H1 (cell line): ENCODE measurements around the gene RNF151. TPM values are rescaled to one million over a fixed set of nuclear protein-coding genes. Genes with fewer than 3 reads are reported as not detected.
A peak's percentile ranks its signal among the peaks of the same experiment; 100 is the strongest.

Experiments used
- ASH2L ChIP-seq: fragments of 200-600, 300-600 bp; sonication (generic); IDR thresholded peaks from one replicate; pipeline ENCODE4 v1.7.1; 2017; ENCODE audit warnings: low read length
- BCL11A ChIP-seq, 2 experiments: IDR thresholded peaks; one replicate each; pipeline ENCODE4 v1.6.1; 2011; ENCODE audit warnings: low read depth in 2 of 2, low read length in 2 of 2, mild to moderate bottlenecking in 2 of 2
- CBX8 ChIP-seq: fragments of 300-800, 300-1000 bp; sonication (generic); IDR thresholded peaks from 2 replicates; pipeline ENCODE4 v1.7.1; 2016; ENCODE audit warnings: low read depth, low read length, borderline replicate concordance
- CTBP2 ChIP-seq: IDR thresholded peaks from 2 replicates; pipeline ENCODE4 v1.7.0; 2011; ENCODE audit warnings: borderline replicate concordance, mild to moderate bottlenecking, moderate library complexity, mixed read lengths, low read length; ENCODE audit not compliant: insufficient read depth, insufficient read length
- CTCF ChIP-seq, 3 experiments: IDR thresholded peaks; 1 replicate in 2 of 3; 2 replicates in 1 of 3; pipeline versions ENCODE4 v1.5.1 to v1.6.1; 2011; ENCODE audit warnings: low read length in 3 of 3, mild to moderate bottlenecking in 3 of 3, inconsistent platforms in 2 of 3, low read depth in 1 of 3, moderate library complexity in 1 of 3; ENCODE audit not compliant: insufficient read depth in 1 of 3; ENCODE audit errors: control extremely low read depth in 1 of 3
- E2F6 ChIP-seq: IDR thresholded peaks from 2 replicates; pipeline ENCODE4 v1.6.1; 2012; ENCODE audit warnings: inconsistent platforms
- GABPA ChIP-seq: IDR thresholded peaks from 2 replicates; pipeline ENCODE4 v1.6.1; 2011; ENCODE audit warnings: mild to moderate bottlenecking, low read length, moderate library complexity, borderline replicate concordance; ENCODE audit not compliant: insufficient read depth
- GTF2F1 ChIP-seq: IDR thresholded peaks from 2 replicates; pipeline ENCODE4 v1.6.1; 2012; ENCODE audit warnings: low read depth, low read length, improper control_type of control experiment, borderline replicate concordance
- HDAC2 ChIP-seq, 2 experiments: fragments of 300-600 bp in 1 of 2; sonication (generic) in 1 of 2; IDR thresholded peaks; 2 replicates each; pipeline ENCODE4 v1.6.1; 2011 to 2012; ENCODE audit warnings: low read depth in 2 of 2, low read length in 2 of 2, mild to moderate bottlenecking in 2 of 2, moderate library complexity in 2 of 2, borderline replicate concordance in 1 of 2, inconsistent platforms in 1 of 2
- JUN ChIP-seq: IDR thresholded peaks from 2 replicates; pipeline ENCODE4 v1.6.1; 2011; ENCODE audit warnings: low read depth, mild to moderate bottlenecking, improper control_type of control experiment, low read length
- KDM5A ChIP-seq: fragments of 200-600 bp; IDR thresholded peaks from 2 replicates; pipeline ENCODE4 v1.7.1; 2012; ENCODE audit warnings: mild to moderate bottlenecking, low read length, inconsistent platforms, mixed read lengths
- NANOG ChIP-seq: IDR thresholded peaks from 2 replicates; pipeline ENCODE4 v1.6.1; 2011; ENCODE audit warnings: low read length, low read depth, mild to moderate bottlenecking, inconsistent platforms; ENCODE audit not compliant: insufficient read depth, poor library complexity, severe bottlenecking
- PHF8 ChIP-seq: fragments of 200-600 bp; sonication (generic); conservative IDR thresholded peaks from 2 replicates; pipeline ENCODE4 v1.7.1; 2012; ENCODE audit warnings: low read depth, mild to moderate bottlenecking, inconsistent platforms, low read length, moderate library complexity
- RFX5 ChIP-seq: IDR thresholded peaks from 2 replicates; pipeline ENCODE4 v1.6.1; 2011; ENCODE audit warnings: low read depth, low read length, improper control_type of control experiment, borderline replicate concordance
- SAP30 ChIP-seq: fragments of 300-600 bp; sonication (generic); IDR thresholded peaks from 2 replicates; pipeline ENCODE4 v1.7.1; 2012; ENCODE audit warnings: low read length, moderate library complexity, mild to moderate bottlenecking, inconsistent platforms; ENCODE audit not compliant: insufficient read depth, insufficient replicate concordance
- SIN3A ChIP-seq, 2 experiments: IDR thresholded peaks in 1 of 2; conservative IDR thresholded peaks in 1 of 2; 2 replicates each; pipeline ENCODE4 v1.6.1; 2011 to 2012; ENCODE audit warnings: low read length in 2 of 2, improper control_type of control experiment in 1 of 2, low read depth in 1 of 2, mild to moderate bottlenecking in 1 of 2
- SP1 ChIP-seq: IDR thresholded peaks from 2 replicates; pipeline ENCODE4 v1.6.1; 2011; ENCODE audit warnings: low read depth, low read length
- USF2 ChIP-seq: IDR thresholded peaks from 2 replicates; pipeline ENCODE4 v1.6.1; 2011; ENCODE audit warnings: low read length, improper control_type of control experiment
- polyA plus RNA-seq, 7 experiments: library from polyadenylated mRNA; depleted of rRNA in 3 of 7; stranded (reverse) in 5 of 7; unstranded in 2 of 7; fragments of >200 nt in 5 of 7; fragments of 200-250 nt in 2 of 7; gene quantifications; 1 replicate in 5 of 7; 2 replicates in 1 of 7; 4 replicates in 1 of 7; pipeline versions ENCODE4 v1.2.1 to v1.2.3, GENCODE V29; 2011 to 2013; ENCODE audit warnings: missing spikeins in 2 of 7, mixed read lengths in 2 of 7
- total RNA-seq: library from RNA; stranded (reverse); fragmentation: NEBNext Ultra II Directional; extraction: Animal tissue kit (Norgen Biotek cat#: 25700); gene quantifications from 2 replicates; pipeline ENCODE4 v1.2.1, GENCODE V29; 2021

The RNF151 gene
- total and polyA plus RNA-seq, 2 of the 8 experiments (the other 6 are each of a cell fraction or from before 2014, with no cell fraction given): not detected

DNA sequence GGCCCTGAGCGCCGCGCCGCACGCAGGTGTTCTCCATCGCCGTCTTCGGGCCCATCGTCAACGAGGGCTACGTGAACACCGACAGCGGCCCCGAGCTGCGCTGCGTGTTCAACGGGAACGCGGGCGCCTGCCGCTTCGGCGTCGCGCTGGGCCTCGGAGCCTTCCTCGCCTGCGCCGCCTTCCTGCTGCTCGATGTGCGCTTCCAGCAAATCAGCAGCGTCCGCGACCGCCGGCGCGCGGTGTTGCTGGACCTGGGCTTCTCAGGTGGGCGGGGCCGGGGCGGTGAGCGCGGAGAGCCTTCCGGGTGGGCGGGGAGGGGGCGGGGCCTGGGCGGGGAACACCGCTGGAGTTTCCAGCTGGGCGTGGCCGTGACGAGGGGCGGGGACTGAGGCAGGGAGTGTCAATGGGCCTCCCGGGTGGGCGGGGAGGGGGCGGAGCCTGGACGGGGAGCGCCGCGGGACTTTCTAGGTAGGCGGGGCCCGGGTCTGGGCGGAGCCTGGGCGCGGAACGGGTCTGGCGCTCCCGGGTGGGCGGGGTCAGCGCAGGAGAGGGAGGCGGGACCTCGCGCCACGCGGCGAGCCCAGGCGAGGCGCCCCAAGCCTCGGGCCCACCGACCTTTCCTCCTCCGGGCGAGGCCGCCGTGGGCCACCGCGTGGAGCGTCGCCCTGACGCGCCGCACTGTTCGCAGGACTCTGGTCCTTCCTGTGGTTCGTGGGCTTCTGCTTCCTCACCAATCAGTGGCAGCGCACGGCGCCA, 25.5 kb downstream of the RNF151 start (continued):
- TF ChIP-seq HDAC2 (IDR thresholded peaks at IDR 0.05; ENCODE audit: borderline replicate concordance in 1 of 2, low read depth in 2 of 2, low read length in 2 of 2): peak in 1 of 2 experiments; percentile 67; a peak in 1 of 4 replicates
- TF ChIP-seq E2F6: peak; percentile 94
- TF ChIP-seq PHF8: peak; percentile 97
- TF ChIP-seq CTBP2: no peak
- no peak for TF ChIP-seq CBX8
- no peak for TF ChIP-seq CTCF (IDR thresholded peaks at IDR 0.05; ENCODE audit: control extremely low read depth in 1 of 3, insufficient read depth in 1 of 3, low read depth in 1 of 3, low read length in 3 of 3)
- TF ChIP-seq GABPA: 0 out of 2 replicates have a peak, but pooled peaks have one; percentile 24
- TF ChIP-seq SP1: peak; percentile 56
- no peak for TF ChIP-seq USF2
- no peak for TF ChIP-seq SIN3A (conservative IDR thresholded peaks at IDR 0.05 in 1 of 2, IDR thresholded peaks at IDR 0.05 in 1 of 2; ENCODE audit: low read depth in 1 of 2, low read length in 2 of 2)
- no peak for TF ChIP-seq ASH2L
- TF ChIP-seq GTF2F1: no peak
- no peak for TF ChIP-seq RFX5
- no peak for TF ChIP-seq KDM5A
- no peak for TF ChIP-seq NANOG
- TF ChIP-seq JUN: no peak
- no peak for TF ChIP-seq BCL11A (IDR thresholded peaks at IDR 0.05; ENCODE audit: low read depth in 2 of 2, low read length in 2 of 2)
- no peak for TF ChIP-seq SAP30
